Testis (tissue), 2 donors: ENCODE results near the gene WDFY4.

Experiments used
- POLR2A ChIP-seq: fragments of 450-650 bp; IDR thresholded peaks from one replicate; pipeline ENCODE4 v1.6.1; 2017; ENCODE audit warnings: antibody characterized with exemption, mild to moderate bottlenecking, moderate library complexity
- TF ChIP-seq, protein P1 (sequence below), 3 experiments: fragments of 450-650 bp in 2 of 3; fragments of 200-600 bp in 1 of 3; sonication (generic) in 1 of 3; IDR thresholded peaks; one replicate each; pipeline ENCODE4 v1.5.1; 2016 to 2019; ENCODE audit warnings: antibody characterized with exemption in 3 of 3, mild to moderate bottlenecking in 2 of 3, moderate library complexity in 1 of 3

DNA sequence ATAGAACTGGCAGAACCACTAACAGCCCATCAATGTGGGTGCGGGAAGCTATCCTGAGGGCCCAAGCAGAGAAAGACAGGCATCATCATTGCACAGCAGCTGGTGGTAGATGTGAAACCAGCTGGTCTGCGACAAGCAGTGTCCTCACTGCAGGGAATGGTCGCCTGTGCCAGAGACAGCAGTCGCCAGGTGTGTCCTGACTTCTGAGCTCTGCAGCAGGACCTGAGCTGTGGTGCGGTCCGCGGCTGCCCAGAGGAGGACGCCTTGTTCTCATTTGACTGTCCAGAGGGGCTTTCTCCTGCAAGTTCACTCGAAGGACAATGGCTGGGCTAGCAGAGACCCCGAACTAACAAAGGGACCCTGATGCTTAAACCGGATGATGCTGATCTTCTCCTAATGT, 157.6 kb downstream of the WDFY4 start:
- TF ChIP-seq, protein P1, sequence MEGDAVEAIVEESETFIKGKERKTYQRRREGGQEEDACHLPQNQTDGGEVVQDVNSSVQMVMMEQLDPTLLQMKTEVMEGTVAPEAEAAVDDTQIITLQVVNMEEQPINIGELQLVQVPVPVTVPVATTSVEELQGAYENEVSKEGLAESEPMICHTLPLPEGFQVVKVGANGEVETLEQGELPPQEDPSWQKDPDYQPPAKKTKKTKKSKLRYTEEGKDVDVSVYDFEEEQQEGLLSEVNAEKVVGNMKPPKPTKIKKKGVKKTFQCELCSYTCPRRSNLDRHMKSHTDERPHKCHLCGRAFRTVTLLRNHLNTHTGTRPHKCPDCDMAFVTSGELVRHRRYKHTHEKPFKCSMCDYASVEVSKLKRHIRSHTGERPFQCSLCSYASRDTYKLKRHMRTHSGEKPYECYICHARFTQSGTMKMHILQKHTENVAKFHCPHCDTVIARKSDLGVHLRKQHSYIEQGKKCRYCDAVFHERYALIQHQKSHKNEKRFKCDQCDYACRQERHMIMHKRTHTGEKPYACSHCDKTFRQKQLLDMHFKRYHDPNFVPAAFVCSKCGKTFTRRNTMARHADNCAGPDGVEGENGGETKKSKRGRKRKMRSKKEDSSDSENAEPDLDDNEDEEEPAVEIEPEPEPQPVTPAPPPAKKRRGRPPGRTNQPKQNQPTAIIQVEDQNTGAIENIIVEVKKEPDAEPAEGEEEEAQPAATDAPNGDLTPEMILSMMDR (IDR thresholded peaks at IDR 0.05), result no peak
- no peak for TF ChIP-seq POLR2A
